ENCODE data around the gene ZNF660. TPM values are rescaled to one million over a fixed set of nuclear protein-coding genes. Genes with fewer than 3 reads are reported as not detected.

The ZNF660 gene
- polyA plus RNA-seq, 1 donor from 2014 or later, result 8.1 TPM

DNA sequence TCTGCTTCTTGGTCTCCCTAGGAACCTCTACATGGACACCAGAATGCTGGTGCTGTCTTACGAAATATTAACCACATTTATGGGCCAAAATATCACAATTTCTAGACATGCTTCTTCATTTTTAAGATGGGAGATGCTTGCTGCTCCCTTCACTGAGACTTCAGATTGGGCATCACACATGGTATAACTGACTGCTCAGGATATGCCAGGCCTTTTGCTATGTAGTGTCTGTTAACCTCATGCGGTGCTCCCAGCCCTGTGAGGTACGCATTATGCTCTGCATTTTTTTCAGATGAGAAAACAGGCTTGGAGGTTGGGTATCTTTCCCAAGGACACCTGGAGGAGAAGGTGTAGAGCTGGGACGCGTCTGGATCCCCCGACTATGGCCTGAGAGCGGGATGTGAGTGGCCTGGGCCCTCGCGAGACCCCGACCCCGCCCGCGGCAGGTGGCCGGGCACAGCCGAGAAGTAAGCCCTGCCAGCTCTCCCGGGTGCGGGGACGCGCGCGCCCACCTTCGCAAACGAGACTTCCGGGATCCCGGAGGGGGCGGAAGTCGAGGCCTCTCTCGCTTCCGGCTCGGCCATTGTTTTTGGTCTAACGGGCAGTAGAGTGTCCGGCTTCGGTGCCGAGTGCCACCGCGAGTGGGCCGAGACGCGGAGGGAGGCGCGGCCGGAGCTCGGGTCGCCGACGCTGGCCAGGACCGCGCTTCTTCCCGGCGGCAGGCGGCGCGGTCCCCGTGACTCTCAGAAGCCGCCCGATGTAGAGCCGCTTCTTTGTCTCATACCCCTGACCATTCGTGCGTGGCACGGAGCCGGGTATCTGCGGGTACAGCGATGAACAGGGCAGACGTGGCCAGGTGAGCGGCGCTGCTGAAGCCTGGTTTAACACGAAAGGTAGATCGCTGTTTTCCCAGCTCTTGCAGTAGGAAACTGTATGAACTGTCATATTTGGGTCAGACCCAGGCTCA lies 29.9 kb upstream of the ZNF660 start, which contains the start of gene ZKSCAN7:
Gene ZKSCAN7 (plus strand): TSS at position 568 of the 967 bp plus-strand sequence. CDS start 1,855 bp downstream, outside the sequence.
- H3K27ac ChIP-seq (ENCODE audit: low read length), result peak within 1 kb of the TSS; percentile 83
- peaks cover 13% of the 10 kb centered on the region for H3K79me2 ChIP-seq (replicated peaks; ENCODE audit: insufficient read depth, low read length)
- peak; percentile 41 for TF ChIP-seq TAF1 (IDR thresholded peaks at IDR 0.05; ENCODE audit: low read depth)
- TF ChIP-seq MXI1 (conservative IDR thresholded peaks at IDR 0.05; ENCODE audit: poor library complexity, severe bottlenecking), result peak; percentile 42
- TF ChIP-seq, protein P1, sequence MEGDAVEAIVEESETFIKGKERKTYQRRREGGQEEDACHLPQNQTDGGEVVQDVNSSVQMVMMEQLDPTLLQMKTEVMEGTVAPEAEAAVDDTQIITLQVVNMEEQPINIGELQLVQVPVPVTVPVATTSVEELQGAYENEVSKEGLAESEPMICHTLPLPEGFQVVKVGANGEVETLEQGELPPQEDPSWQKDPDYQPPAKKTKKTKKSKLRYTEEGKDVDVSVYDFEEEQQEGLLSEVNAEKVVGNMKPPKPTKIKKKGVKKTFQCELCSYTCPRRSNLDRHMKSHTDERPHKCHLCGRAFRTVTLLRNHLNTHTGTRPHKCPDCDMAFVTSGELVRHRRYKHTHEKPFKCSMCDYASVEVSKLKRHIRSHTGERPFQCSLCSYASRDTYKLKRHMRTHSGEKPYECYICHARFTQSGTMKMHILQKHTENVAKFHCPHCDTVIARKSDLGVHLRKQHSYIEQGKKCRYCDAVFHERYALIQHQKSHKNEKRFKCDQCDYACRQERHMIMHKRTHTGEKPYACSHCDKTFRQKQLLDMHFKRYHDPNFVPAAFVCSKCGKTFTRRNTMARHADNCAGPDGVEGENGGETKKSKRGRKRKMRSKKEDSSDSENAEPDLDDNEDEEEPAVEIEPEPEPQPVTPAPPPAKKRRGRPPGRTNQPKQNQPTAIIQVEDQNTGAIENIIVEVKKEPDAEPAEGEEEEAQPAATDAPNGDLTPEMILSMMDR (IDR thresholded peaks at IDR 0.05; ENCODE audit: poor library complexity, severe bottlenecking), result peak; percentile 36
- TF ChIP-seq, protein P2, sequence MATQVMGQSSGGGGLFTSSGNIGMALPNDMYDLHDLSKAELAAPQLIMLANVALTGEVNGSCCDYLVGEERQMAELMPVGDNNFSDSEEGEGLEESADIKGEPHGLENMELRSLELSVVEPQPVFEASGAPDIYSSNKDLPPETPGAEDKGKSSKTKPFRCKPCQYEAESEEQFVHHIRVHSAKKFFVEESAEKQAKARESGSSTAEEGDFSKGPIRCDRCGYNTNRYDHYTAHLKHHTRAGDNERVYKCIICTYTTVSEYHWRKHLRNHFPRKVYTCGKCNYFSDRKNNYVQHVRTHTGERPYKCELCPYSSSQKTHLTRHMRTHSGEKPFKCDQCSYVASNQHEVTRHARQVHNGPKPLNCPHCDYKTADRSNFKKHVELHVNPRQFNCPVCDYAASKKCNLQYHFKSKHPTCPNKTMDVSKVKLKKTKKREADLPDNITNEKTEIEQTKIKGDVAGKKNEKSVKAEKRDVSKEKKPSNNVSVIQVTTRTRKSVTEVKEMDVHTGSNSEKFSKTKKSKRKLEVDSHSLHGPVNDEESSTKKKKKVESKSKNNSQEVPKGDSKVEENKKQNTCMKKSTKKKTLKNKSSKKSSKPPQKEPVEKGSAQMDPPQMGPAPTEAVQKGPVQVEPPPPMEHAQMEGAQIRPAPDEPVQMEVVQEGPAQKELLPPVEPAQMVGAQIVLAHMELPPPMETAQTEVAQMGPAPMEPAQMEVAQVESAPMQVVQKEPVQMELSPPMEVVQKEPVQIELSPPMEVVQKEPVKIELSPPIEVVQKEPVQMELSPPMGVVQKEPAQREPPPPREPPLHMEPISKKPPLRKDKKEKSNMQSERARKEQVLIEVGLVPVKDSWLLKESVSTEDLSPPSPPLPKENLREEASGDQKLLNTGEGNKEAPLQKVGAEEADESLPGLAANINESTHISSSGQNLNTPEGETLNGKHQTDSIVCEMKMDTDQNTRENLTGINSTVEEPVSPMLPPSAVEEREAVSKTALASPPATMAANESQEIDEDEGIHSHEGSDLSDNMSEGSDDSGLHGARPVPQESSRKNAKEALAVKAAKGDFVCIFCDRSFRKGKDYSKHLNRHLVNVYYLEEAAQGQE (IDR thresholded peaks at IDR 0.05; ENCODE audit: borderline replicate concordance), result peak; percentile 73
- TF ChIP-seq RAD21 (conservative IDR thresholded peaks at IDR 0.05), result no peak
- TF ChIP-seq SMC3 (conservative IDR thresholded peaks at IDR 0.05; ENCODE audit: poor library complexity), result no peak
- no peak for TF ChIP-seq EZH2 (IDR thresholded peaks at IDR 0.05; ENCODE audit: borderline replicate concordance, insufficient read depth, low read length, poor library complexity, severe bottlenecking)
- peak; percentile 74 for TF ChIP-seq POLR2AphosphoS5 (IDR thresholded peaks at IDR 0.05)

DNA sequence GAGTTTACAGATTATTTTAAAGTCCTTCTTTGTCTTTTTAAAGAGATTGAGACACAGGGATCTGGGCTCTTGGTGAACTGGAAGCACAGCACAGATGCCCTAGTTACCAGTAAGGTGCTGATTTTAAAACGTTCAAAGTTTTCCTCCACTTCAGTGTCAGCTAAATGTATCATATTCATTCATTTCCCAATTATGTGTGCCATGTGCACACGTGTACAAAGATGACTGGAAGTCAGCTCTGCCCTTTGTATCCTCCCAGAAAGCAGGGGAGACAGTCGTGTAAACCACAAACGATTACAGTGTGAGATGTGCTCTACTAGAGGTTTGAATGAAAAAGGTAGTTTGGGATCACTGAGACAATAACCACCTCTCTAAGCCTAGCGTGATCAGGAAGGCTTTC lies 29.0 kb upstream of the ZNF660 start:
- Histone ChIP-seq H3F3A (ENCODE audit: insufficient read depth, low read length, poor library complexity, severe bottlenecking) (no peaks in the 10 kb centered on the region), H3K4me2 (ENCODE audit: low read length) (peak overlapping the region; percentile 77), H3K27ac (ENCODE audit: low read length) (peak overlapping the region; percentile 83), H3K9me2 (ENCODE audit: insufficient read depth, low read length) (no peaks in the 10 kb centered on the region), H3K36me3 (ENCODE audit: insufficient read depth, low read length) (no peaks in the 10 kb centered on the region), H3K9ac (ENCODE audit: low read length) (peak overlapping the region; percentile 85), H3K27me3 (ENCODE audit: insufficient read depth, low read depth, low read length) (no peaks in the 10 kb centered on the region), H2AFZ (ENCODE audit: low read depth, low read length) (peak overlapping the region; percentile 96), H4K20me1 (ENCODE audit: insufficient read depth) (no peaks in the 10 kb centered on the region), H3K4me3 (ENCODE audit: low read length) (peak overlapping the region; percentile 84), H3K79me2 (replicated peaks; ENCODE audit: insufficient read depth, low read length) (peaks cover 13% of the 10 kb centered on the region), H3K9me3 (ENCODE audit: low read length) (no peaks in the 10 kb centered on the region)
- TF ChIP-seq RAD21 (conservative IDR thresholded peaks at IDR 0.05) (no peak), SMC3 (conservative IDR thresholded peaks at IDR 0.05; ENCODE audit: poor library complexity) (no peak), POLR2AphosphoS5 (IDR thresholded peaks at IDR 0.05) (no peak), EZH2 (IDR thresholded peaks at IDR 0.05; ENCODE audit: borderline replicate concordance, insufficient read depth, low read length, poor library complexity, severe bottlenecking) (no peak), MXI1 (conservative IDR thresholded peaks at IDR 0.05; ENCODE audit: poor library complexity, severe bottlenecking) (no peak), EP300 (conservative IDR thresholded peaks at IDR 0.05; ENCODE audit: poor library complexity, severe bottlenecking) (no peak), TAF1 (IDR thresholded peaks at IDR 0.05; ENCODE audit: low read depth) (no peak)
- TF ChIP-seq, protein P1 (IDR thresholded peaks at IDR 0.05; ENCODE audit: poor library complexity, severe bottlenecking), result no peak
- TF ChIP-seq, protein P2 (IDR thresholded peaks at IDR 0.05; ENCODE audit: borderline replicate concordance), result no peak

More for the DNA sequence above, 29.9 kb upstream of the ZNF660 start, which contains the start of gene ZKSCAN7:
- peak within 1 kb of the TSS; percentile 84 for H3K4me3 ChIP-seq (ENCODE audit: low read length)
- H3K9me2 ChIP-seq (ENCODE audit: insufficient read depth, low read length), result no peaks in the 10 kb centered on the region
- H2AFZ ChIP-seq (ENCODE audit: low read depth, low read length), result peak within 1 kb of the TSS; percentile 96
- H3K9me3 ChIP-seq (ENCODE audit: low read length), result no peaks in the 10 kb centered on the region
- H3K4me2 ChIP-seq (ENCODE audit: low read length), result peak within 1 kb of the TSS; percentile 77
- H3K36me3 ChIP-seq (ENCODE audit: insufficient read depth, low read length), result no peaks in the 10 kb centered on the region
- H3F3A ChIP-seq (ENCODE audit: insufficient read depth, low read length, poor library complexity, severe bottlenecking), result no peaks in the 10 kb centered on the region
- H3K9ac ChIP-seq (ENCODE audit: low read length), result peak within 1 kb of the TSS; percentile 85
- no peaks in the 10 kb centered on the region for H4K20me1 ChIP-seq (ENCODE audit: insufficient read depth)
- no peaks in the 10 kb centered on the region for H3K27me3 ChIP-seq (ENCODE audit: insufficient read depth, low read depth, low read length)

Measured in neural cell (in vitro differentiated cells).